DND-41 (cell line): Measurements from ENCODE around the gene CD300C.

ENCODE experiments used
- EZH2 ChIP-seq: IDR thresholded peaks from 3 replicates; pipeline ENCODE4 v1.6.1; 2012; ENCODE audit warnings: borderline replicate concordance, low read depth, mild to moderate bottlenecking, moderate library complexity, low read length, inconsistent platforms; ENCODE audit not compliant: severe bottlenecking
- TF ChIP-seq, protein P1 (sequence below): IDR thresholded peaks from 2 replicates; pipeline ENCODE4 v1.5.1; 2012; ENCODE audit warnings: borderline replicate concordance, low read length, moderate library complexity, mild to moderate bottlenecking; ENCODE audit not compliant: poor library complexity, severe bottlenecking; ENCODE audit errors: extremely low read depth

DNA sequence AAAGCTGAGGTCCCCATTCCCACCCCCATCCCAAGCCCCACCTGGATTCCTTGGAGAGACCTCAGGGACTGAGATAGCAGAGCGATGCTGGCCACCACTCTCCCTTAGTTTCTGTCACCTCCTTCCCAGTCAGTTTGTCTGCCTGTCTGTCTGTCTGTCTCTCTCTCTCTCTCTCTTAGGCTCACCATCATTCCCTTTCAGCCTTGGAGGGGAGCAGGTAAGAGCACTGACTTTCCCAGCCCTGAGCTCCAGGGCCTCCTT is 20.5 kb downstream of the CD300C start:
- TF ChIP-seq EZH2: no peak
- TF ChIP-seq, protein P1, sequence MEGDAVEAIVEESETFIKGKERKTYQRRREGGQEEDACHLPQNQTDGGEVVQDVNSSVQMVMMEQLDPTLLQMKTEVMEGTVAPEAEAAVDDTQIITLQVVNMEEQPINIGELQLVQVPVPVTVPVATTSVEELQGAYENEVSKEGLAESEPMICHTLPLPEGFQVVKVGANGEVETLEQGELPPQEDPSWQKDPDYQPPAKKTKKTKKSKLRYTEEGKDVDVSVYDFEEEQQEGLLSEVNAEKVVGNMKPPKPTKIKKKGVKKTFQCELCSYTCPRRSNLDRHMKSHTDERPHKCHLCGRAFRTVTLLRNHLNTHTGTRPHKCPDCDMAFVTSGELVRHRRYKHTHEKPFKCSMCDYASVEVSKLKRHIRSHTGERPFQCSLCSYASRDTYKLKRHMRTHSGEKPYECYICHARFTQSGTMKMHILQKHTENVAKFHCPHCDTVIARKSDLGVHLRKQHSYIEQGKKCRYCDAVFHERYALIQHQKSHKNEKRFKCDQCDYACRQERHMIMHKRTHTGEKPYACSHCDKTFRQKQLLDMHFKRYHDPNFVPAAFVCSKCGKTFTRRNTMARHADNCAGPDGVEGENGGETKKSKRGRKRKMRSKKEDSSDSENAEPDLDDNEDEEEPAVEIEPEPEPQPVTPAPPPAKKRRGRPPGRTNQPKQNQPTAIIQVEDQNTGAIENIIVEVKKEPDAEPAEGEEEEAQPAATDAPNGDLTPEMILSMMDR: no peak
